ENCODE data around the gene XPNPEP2.

XPNPEP2 gene

GRCh38 chrX:129754056-129755024 lies 15.6 kb downstream of the XPNPEP2 start:
- DNase-seq: no peak

GRCh38 chrX:129755779-129756650 lies 17.2 kb downstream of the XPNPEP2 start:
- DNase-seq: peak in 1 of 2 experiments; percentile 11

GRCh38 chrX:129759576-129760061 lies 20.8 kb downstream of the XPNPEP2 start:
- no peak for DNase-seq

- DNase-seq: no peak
Measured at GRCh38 chrX:129760155-129760554, 21.4 kb downstream of the XPNPEP2 start.

GRCh38 chrX:129760981-129761380 lies 22.2 kb downstream of the XPNPEP2 start:
- DNase-seq: no peak

- no peak for DNase-seq
Measured at GRCh38 chrX:129761596-129761995, 22.8 kb downstream of the XPNPEP2 start.

- DNase-seq: no peak
Measured at GRCh38 chrX:129762448-129762847, 23.7 kb downstream of the XPNPEP2 start.

GRCh38 chrX:129763666-129764065 lies 24.9 kb downstream of the XPNPEP2 start:
- DNase-seq: no peak

GRCh38 chrX:129768186-129768585 lies 29.4 kb downstream of the XPNPEP2 start:
- no peak for DNase-seq

GRCh38 chrX:129768586-129769466 lies 30.0 kb downstream of the XPNPEP2 start:
- no peak for DNase-seq

GRCh38 chrX:129769467-129770154 lies 30.8 kb downstream of the XPNPEP2 start:
- DNase-seq: no peak

- DNase-seq: no peak
Measured at GRCh38 chrX:129771266-129771995, 32.7 kb downstream of the XPNPEP2 start.

- no peak for DNase-seq
Measured at GRCh38 chrX:129772796-129773431, 34.1 kb downstream of the XPNPEP2 start.

GRCh38 chrX:129773649-129774458 lies 35.1 kb downstream of the XPNPEP2 start:
- no peak for DNase-seq

- peak in 1 of 2 experiments; percentile 54 for DNase-seq
Measured at GRCh38 chrX:129777218-129778030, 38.6 kb downstream of the XPNPEP2 start.

- DNase-seq: no peak
Measured at GRCh38 chrX:129779086-129779672, 40.4 kb downstream of the XPNPEP2 start.

GRCh38 chrX:129779747-129780146 lies 41.0 kb downstream of the XPNPEP2 start, which contains the start of gene SASH3:
Gene SASH3, plus strand, starts transcription at chrX:129779949. Its CDS starts 149 bp downstream, at chrX:129780098.
- no peak for DNase-seq

All from NCI-H526 (cell line).